BE2C (cell line): ENCODE data around the gene AKR1E2. TPM values are rescaled to one million over a fixed set of nuclear protein-coding genes. Genes with fewer than 3 reads are reported as not detected.

ENCODE experiments used
- DNase-seq: peaks from one replicate; pipeline ENCODE4 v3.0.0-alpha.2; 2020
- H3K27me3 ChIP-seq: fragments of 250-450 bp; sonication (Bioruptor Pico); 2 replicates; pipeline ENCODE4 v1.5.1; 2020; ENCODE audit warnings: mild to moderate bottlenecking
- H3K36me3 ChIP-seq: fragments of 250-450 bp; sonication (Bioruptor Pico); 2 replicates; pipeline ENCODE4 v1.5.1; 2020; ENCODE audit warnings: mild to moderate bottlenecking
- H3K4me1 ChIP-seq: fragments of 250-450 bp; sonication (Bioruptor Pico); 2 replicates; pipeline ENCODE4 v1.5.1; 2020
- H3K4me3 ChIP-seq: 2 replicates; pipeline ENCODE4 v1.5.1; 2011; ENCODE audit warnings: low read depth, low read length
- H3K9me3 ChIP-seq: fragments of 250-450 bp; sonication (Bioruptor Pico); 2 replicates; pipeline ENCODE4 v1.5.1; 2020
- polyA plus RNA-seq: library from polyadenylated mRNA; unstranded; fragments of >200 nt; gene quantifications from one replicate; pipeline ENCODE4 v1.2.1, GENCODE V29; 2012; ENCODE audit warnings: low read depth, missing spikeins; ENCODE audit not compliant: insufficient read length, insufficient read depth
- TF ChIP-seq, protein P1 (sequence below): IDR thresholded peaks from 2 replicates; pipeline ENCODE4 v1.5.1; 2012; ENCODE audit warnings: mild to moderate bottlenecking, low read depth, low read length

The AKR1E2 gene
- polyA plus RNA-seq, result 16.7 TPM

- peak; percentile 90 for DNase-seq
- Histone ChIP-seq H3K27me3 (no peaks in the 10 kb centered on the region), H3K9me3 (no peaks in the 10 kb centered on the region), H3K4me1 (no peaks in the 10 kb centered on the region), H3K4me3 (peak within 1 kb of the TSS; percentile 44), H3K36me3 (no peaks in the 10 kb centered on the region; the same call in 1 of the 2 replicates)
- TF ChIP-seq, protein P1, sequence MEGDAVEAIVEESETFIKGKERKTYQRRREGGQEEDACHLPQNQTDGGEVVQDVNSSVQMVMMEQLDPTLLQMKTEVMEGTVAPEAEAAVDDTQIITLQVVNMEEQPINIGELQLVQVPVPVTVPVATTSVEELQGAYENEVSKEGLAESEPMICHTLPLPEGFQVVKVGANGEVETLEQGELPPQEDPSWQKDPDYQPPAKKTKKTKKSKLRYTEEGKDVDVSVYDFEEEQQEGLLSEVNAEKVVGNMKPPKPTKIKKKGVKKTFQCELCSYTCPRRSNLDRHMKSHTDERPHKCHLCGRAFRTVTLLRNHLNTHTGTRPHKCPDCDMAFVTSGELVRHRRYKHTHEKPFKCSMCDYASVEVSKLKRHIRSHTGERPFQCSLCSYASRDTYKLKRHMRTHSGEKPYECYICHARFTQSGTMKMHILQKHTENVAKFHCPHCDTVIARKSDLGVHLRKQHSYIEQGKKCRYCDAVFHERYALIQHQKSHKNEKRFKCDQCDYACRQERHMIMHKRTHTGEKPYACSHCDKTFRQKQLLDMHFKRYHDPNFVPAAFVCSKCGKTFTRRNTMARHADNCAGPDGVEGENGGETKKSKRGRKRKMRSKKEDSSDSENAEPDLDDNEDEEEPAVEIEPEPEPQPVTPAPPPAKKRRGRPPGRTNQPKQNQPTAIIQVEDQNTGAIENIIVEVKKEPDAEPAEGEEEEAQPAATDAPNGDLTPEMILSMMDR, result no peak
Measured at GRCh38 chr10:4825868-4826791, at the start of gene AKR1E2. Gene AKR1E2 (plus strand): TSS chr10:4826207. CDS start chr10:4826325, 118 bp downstream.

- H3K36me3 ChIP-seq, result no peaks in the 10 kb centered on the region
- DNase-seq, result no peak
- TF ChIP-seq, protein P1, result no peak
- H3K9me3 ChIP-seq, result no peaks in the 10 kb centered on the region
- H3K27me3 ChIP-seq, result no peaks in the 10 kb centered on the region
- H3K4me3 ChIP-seq, result no peak overlapping the region
- peaks cover 4% of the 10 kb centered on the region for H3K4me1 ChIP-seq
Measured at GRCh38 chr10:4776234-4776638, 49.8 kb upstream of the AKR1E2 start.

DNA sequence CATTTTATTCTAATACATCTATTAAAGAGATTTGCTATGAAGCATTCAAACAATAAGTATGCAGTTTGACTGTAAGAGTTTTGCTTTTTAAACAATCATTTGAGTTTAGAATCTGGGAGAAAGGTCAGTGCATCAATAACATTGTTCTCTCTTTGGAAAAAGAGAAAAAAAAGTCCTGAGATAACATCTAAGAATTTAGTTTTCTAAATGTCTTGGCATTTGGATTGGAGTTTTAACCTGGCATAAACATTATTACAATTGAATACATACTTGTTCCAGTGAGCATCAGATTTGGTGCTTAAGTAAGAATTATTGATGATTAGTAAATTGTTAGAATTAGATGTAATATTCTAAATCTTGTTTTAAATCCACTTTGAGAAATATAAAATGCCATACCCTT is 47.2 kb upstream of the AKR1E2 start:
- TF ChIP-seq, protein P1, result no peak
- H3K27me3 ChIP-seq, result no peaks in the 10 kb centered on the region
- no peaks in the 10 kb centered on the region for H3K9me3 ChIP-seq
- peaks cover 4% of the 10 kb centered on the region for H3K4me1 ChIP-seq
- no peak overlapping the region for H3K4me3 ChIP-seq
- H3K36me3 ChIP-seq, result no peaks in the 10 kb centered on the region
- DNase-seq, result no peak

DNA sequence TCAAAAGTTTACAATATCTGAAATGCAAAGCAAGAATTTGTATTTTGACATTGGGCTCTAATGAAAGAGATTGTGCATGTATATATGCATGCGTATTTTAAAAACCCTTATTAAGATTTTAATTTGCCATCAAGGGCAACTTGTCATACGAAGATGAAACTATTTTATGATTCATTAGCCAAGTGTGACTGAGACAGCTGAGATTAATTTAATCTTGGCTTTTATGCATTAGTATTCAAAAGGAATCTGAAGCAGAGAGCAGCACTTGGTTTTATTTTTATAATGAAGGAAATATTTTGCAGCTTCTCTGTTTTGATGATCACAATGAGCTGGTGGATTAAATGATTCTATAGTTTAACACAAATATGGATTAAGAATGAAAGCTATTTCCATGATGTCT is 45.9 kb upstream of the AKR1E2 start:
- DNase-seq, result no peak
- no peaks in the 10 kb centered on the region for H3K9me3 ChIP-seq
- H3K36me3 ChIP-seq, result no peaks in the 10 kb centered on the region
- H3K4me3 ChIP-seq, result no peak overlapping the region
- TF ChIP-seq, protein P1, result no peak
- peaks cover 4% of the 10 kb centered on the region for H3K4me1 ChIP-seq
- H3K27me3 ChIP-seq, result no peaks in the 10 kb centered on the region

- TF ChIP-seq, protein P1, result no peak
- H3K4me3 ChIP-seq, result no peak overlapping the region
- DNase-seq, result no peak
- no peaks in the 10 kb centered on the region for H3K9me3 ChIP-seq
- no peaks in the 10 kb centered on the region for H3K36me3 ChIP-seq
- peaks cover 4% of the 10 kb centered on the region for H3K4me1 ChIP-seq
- no peaks in the 10 kb centered on the region for H3K27me3 ChIP-seq
Measured at GRCh38 chr10:4780782-4781181, 45.2 kb upstream of the AKR1E2 start.

GRCh38 chr10:4781955-4782354 is 44.1 kb upstream of the AKR1E2 start:
- peaks cover 4% of the 10 kb centered on the region for H3K4me1 ChIP-seq
- H3K4me3 ChIP-seq, result no peak overlapping the region
- TF ChIP-seq, protein P1, result no peak
- DNase-seq, result no peak
- H3K36me3 ChIP-seq, result no peaks in the 10 kb centered on the region
- no peaks in the 10 kb centered on the region for H3K27me3 ChIP-seq
- no peaks in the 10 kb centered on the region for H3K9me3 ChIP-seq
